Fibroblast of skin of abdomen (primary cell): ENCODE data around the gene RAB6B.
"Not testable (repeated sequence)": the region's sequence is repeated elsewhere in the genome, so short reads cannot be mapped to it uniquely, and the experiment has no call there.

Experiments
- DNase-seq: peaks from one replicate; pipeline ENCODE4 v3.0.0-alpha.2; 2013

Gene RAB6B

DNA sequence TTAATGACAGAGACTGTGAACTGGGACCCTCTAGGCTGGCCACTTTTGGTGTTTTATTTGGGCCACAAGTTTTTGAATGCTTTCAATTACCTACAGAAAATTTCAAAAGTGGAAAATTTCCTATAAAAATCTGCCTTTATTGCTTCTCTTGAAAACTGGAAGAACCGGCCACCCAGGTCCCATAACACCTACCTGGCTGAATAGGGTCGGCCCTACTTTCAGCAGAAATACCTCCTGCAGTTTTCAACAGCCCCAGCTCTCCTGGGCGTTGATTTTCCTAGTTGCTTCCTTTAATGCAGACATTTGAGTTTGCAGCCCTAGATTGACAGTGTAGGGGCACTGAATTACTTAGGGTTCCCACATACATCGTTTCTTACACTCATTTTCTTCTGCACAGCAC lies 90.8 kb downstream of the RAB6B start:
- DNase-seq, result no peak

DNA sequence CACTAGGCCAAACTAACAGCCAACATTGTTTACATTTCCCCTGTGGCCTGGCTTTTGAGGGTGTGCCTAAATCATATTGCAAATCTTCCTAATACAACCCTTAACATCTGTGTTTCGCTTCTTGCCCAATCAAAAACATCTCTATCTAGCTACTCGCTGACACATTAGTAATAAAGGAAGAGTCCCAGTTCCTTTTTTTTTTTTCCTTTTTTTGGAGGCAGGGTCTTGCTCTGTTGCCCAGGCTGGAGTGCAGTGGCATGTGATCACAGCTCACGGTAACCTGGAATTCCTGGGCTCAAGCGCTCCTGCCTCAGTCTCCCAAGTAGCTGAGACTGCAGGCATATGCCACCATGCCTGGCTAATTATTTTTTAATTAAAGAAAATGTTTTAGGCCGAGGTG lies 92.2 kb downstream of the RAB6B start:
- DNase-seq, result no peak

- no peak for DNase-seq
These were observed 95.7 kb downstream of the RAB6B start for GRCh38 chr3:133799794-133800585.

GRCh38 chr3:133797396-133798105 lies 98.1 kb downstream of the RAB6B start:
- no peak for DNase-seq

- no peak for DNase-seq
These were observed 103.4 kb downstream of the RAB6B start for GRCh38 chr3:133792171-133792763.

- DNase-seq, result no peak
These were observed 107.7 kb downstream of the RAB6B start for GRCh38 chr3:133788024-133788423.

DNA sequence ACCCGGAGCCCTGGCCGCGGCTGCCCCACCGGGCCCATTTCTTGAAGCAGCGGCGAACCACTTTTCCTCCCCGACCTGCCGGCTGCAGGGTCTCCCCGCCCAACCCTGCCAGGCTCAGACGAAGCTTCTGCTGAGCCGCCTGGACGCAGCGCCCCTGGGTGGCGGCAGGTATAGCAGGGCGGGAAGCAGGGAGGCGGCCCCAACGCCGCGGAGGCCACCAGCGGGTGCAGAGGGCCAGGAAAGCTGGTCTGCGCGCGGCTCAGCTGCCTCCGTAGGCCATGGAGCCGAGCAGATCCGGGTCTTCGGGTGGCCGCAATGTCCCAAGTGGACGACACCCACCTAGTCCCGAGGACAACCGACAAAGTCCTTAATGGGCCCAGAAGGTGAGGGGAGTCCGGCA lies 111.9 kb downstream of the RAB6B start:
- no peak for DNase-seq

- DNase-seq, result no peak
These were observed 113.2 kb downstream of the RAB6B start for GRCh38 chr3:133782454-133782853.

DNA sequence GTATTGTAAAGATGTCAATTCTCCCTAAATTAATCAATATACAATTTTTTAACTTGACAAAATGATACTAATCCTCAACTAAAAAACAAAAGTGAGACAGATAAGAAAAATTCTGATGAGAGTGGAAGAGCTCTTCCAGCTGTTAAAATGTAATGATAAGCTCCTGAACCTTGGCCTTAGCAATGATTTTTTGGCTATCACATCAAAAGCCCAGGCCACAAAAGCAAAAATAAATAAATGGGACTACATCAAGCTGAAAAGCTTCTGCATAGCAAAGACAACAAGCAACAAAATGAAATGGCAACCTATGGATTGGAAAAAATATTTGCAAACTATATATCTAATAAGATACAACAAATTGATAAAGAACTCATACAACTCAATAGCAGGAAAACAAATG lies 114.1 kb downstream of the RAB6B start:
- no peak for DNase-seq

DNA sequence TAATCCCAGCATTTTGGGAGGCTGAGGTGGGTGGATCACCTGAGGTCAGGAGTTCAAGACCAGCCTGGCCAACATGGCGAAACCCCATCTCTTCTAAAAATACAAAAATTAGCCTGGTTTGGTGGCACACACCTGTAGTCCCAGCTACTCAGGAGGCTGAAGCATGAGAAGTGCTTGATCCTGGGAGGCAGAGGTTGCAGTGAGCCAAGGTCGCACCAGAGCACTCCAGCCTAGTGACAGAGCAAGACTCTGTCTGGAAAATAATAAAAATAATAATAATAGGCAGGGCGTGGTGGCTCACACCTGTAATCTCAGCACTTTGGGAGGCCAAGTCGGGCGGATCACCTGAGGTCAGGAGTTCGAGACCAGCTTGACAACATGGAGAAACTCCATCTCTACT lies 114.9 kb downstream of the RAB6B start:
- not testable (repeated sequence) for DNase-seq

DNA sequence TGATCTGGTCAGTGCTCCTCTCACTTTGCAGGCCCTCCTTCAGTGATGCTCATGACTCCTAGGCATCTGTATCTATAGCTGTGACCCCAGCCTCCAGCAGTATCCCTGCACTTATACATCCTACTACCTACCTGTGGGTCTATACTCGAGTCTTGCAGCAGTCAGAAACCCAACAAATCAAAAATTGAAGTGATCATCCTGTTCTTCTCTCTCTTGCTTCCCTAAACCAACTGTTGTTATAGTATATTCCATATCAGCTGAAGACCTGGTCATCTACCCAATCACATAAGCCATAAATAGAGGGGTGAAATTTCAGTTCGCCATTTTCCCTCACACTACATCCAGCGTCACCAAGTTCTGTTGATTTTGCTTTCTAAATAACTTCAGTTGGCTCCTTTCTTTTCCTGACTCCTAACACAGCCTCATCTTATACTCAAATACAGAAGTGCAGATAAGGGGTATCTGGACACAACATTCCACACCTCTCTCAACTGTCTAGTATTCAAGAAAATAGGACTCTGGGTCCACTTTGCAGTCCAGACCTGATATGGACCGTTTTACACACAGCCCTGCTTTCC lies 116.0 kb downstream of the RAB6B start:
- DNase-seq, result no peak

- no peak for DNase-seq
These were observed 117.7 kb downstream of the RAB6B start for GRCh38 chr3:133777807-133778568.

GRCh38 chr3:133776794-133777438 lies 118.8 kb downstream of the RAB6B start:
- DNase-seq, result no peak

GRCh38 chr3:133775835-133776234 lies 119.8 kb downstream of the RAB6B start:
- no peak for DNase-seq

DNA sequence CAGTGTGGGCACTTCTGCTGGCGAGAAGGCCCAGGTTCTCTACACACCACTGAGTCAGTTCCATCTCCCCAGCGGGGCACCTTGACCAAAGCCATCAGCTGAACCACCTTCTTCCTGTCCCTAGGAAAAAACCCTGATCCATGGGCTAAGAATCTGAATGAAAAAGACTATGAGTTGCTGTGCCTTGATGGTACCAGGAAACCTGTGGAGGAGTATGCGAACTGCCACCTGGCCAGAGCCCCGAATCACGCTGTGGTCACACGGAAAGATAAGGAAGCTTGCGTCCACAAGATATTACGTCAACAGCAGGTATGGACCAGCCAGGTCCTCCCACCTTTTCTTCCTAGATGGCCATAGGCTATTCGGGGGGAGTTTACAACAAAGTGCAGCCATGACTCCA lies 120.4 kb downstream of the RAB6B start:
- no peak for DNase-seq
